Neural cell (in vitro differentiated cells): ENCODE measurements around the gene XCR1.

Experiments
- CTCF ChIP-seq: fragments of 450-650 bp; IDR thresholded peaks from 2 replicates; pipeline ENCODE4 v1.5.1; 2014; ENCODE audit warnings: antibody characterized with exemption, mild to moderate bottlenecking, moderate library complexity; ENCODE audit not compliant: poor library complexity, severe bottlenecking
- EZH2 ChIP-seq: fragments of 200-600, 300-800 bp; shearing (Covaris generic), sonication (generic); IDR thresholded peaks from 2 replicates; pipeline ENCODE4 v1.6.1; 2014; ENCODE audit warnings: antibody characterized with exemption, low read length, borderline replicate concordance, mild to moderate bottlenecking; ENCODE audit not compliant: insufficient read depth, poor library complexity, severe bottlenecking
- POLR2AphosphoS5 ChIP-seq: IDR thresholded peaks from 2 replicates; pipeline ENCODE4 v1.6.1; 2012

DNA sequence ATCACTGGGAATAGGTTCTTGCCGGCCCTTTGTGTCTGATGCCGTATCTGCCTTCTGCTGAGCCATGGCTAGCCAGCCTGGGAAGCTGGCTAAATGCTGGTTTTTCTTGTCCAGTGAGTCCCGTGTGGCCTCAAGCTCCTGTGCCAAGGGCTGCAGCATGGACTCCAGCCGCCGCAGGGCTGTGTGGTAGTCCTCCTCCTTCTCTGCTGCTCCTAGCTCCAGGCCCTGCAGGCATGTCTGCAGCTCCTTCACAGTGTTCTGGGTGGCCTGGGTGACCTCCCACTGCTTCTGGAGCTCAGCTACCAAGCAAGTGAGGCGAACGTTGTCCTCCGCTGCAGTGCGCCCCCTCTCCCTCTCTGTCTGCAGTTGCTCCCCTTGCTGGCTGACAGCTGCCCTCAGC, 59.1 kb downstream of the XCR1 start:
- TF ChIP-seq CTCF (no peak), POLR2AphosphoS5 (no peak), EZH2 (no peak)
